HepG2 (cell line): ENCODE results near the gene SF3B2.
"Not testable (repeated sequence)": the region's sequence is repeated elsewhere in the genome, so short reads cannot be mapped to it uniquely, and the experiment has no call there.

Experiments
- PRDM15 ChIP-seq: sonication (generic); formaldehyde crosslinking; IDR thresholded peaks from 2 replicates; pipeline ENCODE4 v1.4.0; 2020; ENCODE audit warnings: missing genetic modification reagents
- TF ChIP-seq, protein P1 (sequence below): sonication (generic); formaldehyde crosslinking; conservative IDR thresholded peaks from 2 replicates; pipeline ENCODE4 v1.5.0; 2020; ENCODE audit warnings: missing genetic modification reagents

DNA sequence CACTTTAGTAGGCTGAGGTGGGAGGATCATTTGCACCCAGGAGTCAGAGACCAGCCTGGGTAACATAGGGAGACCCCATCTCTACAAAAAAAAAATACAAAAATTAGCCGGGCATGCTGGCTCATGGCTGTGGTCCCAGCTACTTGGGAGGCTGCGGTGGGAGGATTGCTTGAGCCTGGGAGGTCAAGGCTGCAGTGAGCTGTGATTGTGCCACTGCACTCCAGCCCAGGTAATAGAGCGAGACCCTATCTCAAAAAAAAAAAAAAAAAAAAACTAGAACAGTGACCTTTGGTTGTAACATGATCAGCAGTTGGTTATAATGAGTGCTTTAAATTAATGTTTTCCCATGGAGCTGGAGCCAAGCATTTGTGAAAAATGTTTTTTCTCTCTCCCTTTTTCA lies 62.8 kb downstream of the SF3B2 start:
- TF ChIP-seq, protein P1, sequence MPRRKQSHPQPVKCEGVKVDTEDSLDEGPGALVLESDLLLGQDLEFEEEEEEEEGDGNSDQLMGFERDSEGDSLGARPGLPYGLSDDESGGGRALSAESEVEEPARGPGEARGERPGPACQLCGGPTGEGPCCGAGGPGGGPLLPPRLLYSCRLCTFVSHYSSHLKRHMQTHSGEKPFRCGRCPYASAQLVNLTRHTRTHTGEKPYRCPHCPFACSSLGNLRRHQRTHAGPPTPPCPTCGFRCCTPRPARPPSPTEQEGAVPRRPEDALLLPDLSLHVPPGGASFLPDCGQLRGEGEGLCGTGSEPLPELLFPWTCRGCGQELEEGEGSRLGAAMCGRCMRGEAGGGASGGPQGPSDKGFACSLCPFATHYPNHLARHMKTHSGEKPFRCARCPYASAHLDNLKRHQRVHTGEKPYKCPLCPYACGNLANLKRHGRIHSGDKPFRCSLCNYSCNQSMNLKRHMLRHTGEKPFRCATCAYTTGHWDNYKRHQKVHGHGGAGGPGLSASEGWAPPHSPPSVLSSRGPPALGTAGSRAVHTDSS (CRISPR knock-in tag): not testable (repeated sequence)
- TF ChIP-seq PRDM15 (CRISPR knock-in tag): not testable (repeated sequence)
